SK-N-SH treated with all-trans-retinoic acid at 6 μM for 48 hours (cell line): ENCODE data around the gene HTT.

Source experiments
- ARNTL ChIP-seq: fragments of 450-650 bp; formaldehyde crosslinking; IDR thresholded peaks from 2 replicates; pipeline ENCODE4 v1.5.0; 2020; ENCODE audit warnings: low read depth, mild to moderate bottlenecking, moderate library complexity, borderline replicate concordance
- CSDC2 ChIP-seq: fragments of 250-450 bp; sonication (Bioruptor Pico); IDR thresholded peaks from 2 replicates; pipeline ENCODE4 v1.5.0; 2020; ENCODE audit warnings: mild to moderate bottlenecking, moderate library complexity
- ESRRG ChIP-seq: fragments of 250-450 bp; sonication (Bioruptor Pico); IDR thresholded peaks from 2 replicates; pipeline ENCODE4 v1.6.1; 2021; ENCODE audit warnings: mild to moderate bottlenecking
- GLIS3 ChIP-seq: fragments of 250-450 bp; sonication (Bioruptor Pico); IDR thresholded peaks from 2 replicates; pipeline ENCODE4 v1.5.0; 2020; ENCODE audit warnings: mild to moderate bottlenecking, moderate library complexity
- ISL1 ChIP-seq: fragments of 250-450 bp; sonication (Bioruptor Pico); IDR thresholded peaks from 2 replicates; pipeline ENCODE4 v2.1.2; 2022; ENCODE audit warnings: mild to moderate bottlenecking, moderate library complexity
- PATZ1 ChIP-seq: fragments of 250-450 bp; sonication (Bioruptor Pico); IDR thresholded peaks from 2 replicates; pipeline ENCODE4 v1.8.0; 2020; ENCODE audit warnings: mild to moderate bottlenecking, moderate library complexity, borderline replicate concordance
- ZFP3 ChIP-seq: fragments of 250-450 bp; sonication (Bioruptor Pico); IDR thresholded peaks from 2 replicates; pipeline ENCODE4 v1.5.0; 2020; ENCODE audit warnings: mild to moderate bottlenecking, moderate library complexity
- TF ChIP-seq, protein P1 (sequence below): fragments of 250-450 bp; sonication (Bioruptor Pico); IDR thresholded peaks from 2 replicates; pipeline ENCODE4 v1.5.1; 2021; ENCODE audit warnings: mild to moderate bottlenecking, moderate library complexity

DNA sequence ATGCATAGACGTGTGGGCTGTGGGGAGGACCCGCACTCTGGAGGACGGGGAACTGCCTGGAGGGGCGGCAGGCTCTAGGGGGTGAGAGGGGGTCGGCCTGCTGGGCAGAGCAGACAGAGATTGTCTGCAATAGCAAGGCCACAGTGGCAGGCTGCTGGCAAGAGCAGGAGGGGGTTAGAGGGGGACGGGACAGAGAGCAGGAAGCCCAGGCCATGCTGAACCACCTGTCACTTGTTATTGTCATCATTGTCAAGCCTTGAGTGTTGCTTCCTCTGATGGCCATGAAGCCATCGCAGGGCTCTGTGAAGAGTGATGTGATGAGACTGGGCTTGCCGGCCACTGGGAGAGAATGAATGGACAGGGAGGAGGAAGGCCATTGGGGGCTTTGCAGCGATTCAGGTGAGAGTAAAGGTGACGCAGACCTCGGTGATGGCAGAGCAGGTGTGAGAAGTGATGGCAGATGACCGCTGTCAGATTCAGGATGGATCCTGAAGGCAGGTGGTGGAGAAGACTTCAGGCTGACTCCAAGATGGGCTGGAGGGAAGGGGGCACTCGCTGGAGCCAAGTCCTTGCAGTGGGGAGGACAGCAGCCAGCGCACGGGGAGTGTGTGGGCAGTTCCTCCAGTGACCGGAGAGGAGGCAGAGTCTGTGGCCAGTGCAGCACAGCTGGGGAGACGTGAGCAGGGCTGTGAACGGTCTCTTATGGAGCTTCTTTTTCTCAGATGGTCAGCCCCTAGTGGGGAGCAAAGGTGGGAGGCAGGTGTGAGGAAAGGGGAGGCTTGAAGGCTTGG, 43.7 kb upstream of the HTT start:
- TF ChIP-seq GLIS3: no peak
- TF ChIP-seq ARNTL (CRISPR knock-in tag): no peak
- no peak for TF ChIP-seq PATZ1 (CRISPR knock-in tag)
- no peak for TF ChIP-seq ESRRG
- TF ChIP-seq ISL1 (CRISPR knock-in tag): no peak
- TF ChIP-seq, protein P1, sequence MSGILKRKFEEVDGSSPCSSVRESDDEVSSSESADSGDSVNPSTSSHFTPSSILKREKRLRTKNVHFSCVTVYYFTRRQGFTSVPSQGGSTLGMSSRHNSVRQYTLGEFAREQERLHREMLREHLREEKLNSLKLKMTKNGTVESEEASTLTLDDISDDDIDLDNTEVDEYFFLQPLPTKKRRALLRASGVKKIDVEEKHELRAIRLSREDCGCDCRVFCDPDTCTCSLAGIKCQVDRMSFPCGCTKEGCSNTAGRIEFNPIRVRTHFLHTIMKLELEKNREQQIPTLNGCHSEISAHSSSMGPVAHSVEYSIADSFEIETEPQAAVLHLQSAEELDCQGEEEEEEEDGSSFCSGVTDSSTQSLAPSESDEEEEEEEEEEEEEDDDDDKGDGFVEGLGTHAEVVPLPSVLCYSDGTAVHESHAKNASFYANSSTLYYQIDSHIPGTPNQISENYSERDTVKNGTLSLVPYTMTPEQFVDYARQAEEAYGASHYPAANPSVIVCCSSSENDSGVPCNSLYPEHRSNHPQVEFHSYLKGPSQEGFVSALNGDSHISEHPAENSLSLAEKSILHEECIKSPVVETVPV (CRISPR knock-in tag): no peak
- no peak for TF ChIP-seq CSDC2 (CRISPR knock-in tag)
- TF ChIP-seq ZFP3 (CRISPR knock-in tag): no peak
